ENCODE data around the gene ERCC6.

- TF ChIP-seq CEBPB (IDR thresholded peaks at IDR 0.05) (peak; percentile 54), TAF1 (IDR thresholded peaks at IDR 0.05; ENCODE audit: low read depth) (no peak), USF1 (IDR thresholded peaks at IDR 0.05) (no peak), REST (IDR thresholded peaks at IDR 0.05; ENCODE audit: low read depth) (no peak; the same call in 1 of the 2 replicates), FOXM1 (IDR thresholded peaks at IDR 0.05; ENCODE audit: borderline replicate concordance, low read depth) (peak; percentile 93), RAD21 (IDR thresholded peaks at IDR 0.05; ENCODE audit: low read depth) (no peak)
- TF ChIP-seq, protein P1, sequence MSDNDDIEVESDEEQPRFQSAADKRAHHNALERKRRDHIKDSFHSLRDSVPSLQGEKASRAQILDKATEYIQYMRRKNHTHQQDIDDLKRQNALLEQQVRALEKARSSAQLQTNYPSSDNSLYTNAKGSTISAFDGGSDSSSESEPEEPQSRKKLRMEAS (IDR thresholded peaks at IDR 0.05), result peak; percentile 50
These were observed 40.7 kb upstream of the ERCC6 start for GRCh38 chr10:49579621-49580020.

Measured in Ishikawa (cell line).